ENCODE data around the gene PYURF.

PYURF gene

GRCh38 chr4:88535090-88535755 lies 11.6 kb upstream of the PYURF start:
- TF ChIP-seq ZFX (IDR thresholded peaks at IDR 0.05) (no peak), CTCF (conservative IDR thresholded peaks at IDR 0.05) (no peak)
- H3K27ac ChIP-seq, result no peak overlapping the region

- H3K27ac ChIP-seq, result no peak overlapping the region
- TF ChIP-seq CTCF (conservative IDR thresholded peaks at IDR 0.05) (no peak), ZFX (IDR thresholded peaks at IDR 0.05) (no peak)
Measured at GRCh38 chr4:88533937-88534750, 10.6 kb upstream of the PYURF start.

- no peak overlapping the region for H3K27ac ChIP-seq
- TF ChIP-seq CTCF (conservative IDR thresholded peaks at IDR 0.05), result no peak
- TF ChIP-seq ZFX (IDR thresholded peaks at IDR 0.05), result no peak
Measured at GRCh38 chr4:88533088-88533790, 9.7 kb upstream of the PYURF start.

GRCh38 chr4:88531549-88531948 lies 8.0 kb upstream of the PYURF start:
- H3K27ac ChIP-seq, result no peak overlapping the region
- TF ChIP-seq CTCF (conservative IDR thresholded peaks at IDR 0.05), result no peak
- no peak for TF ChIP-seq ZFX (IDR thresholded peaks at IDR 0.05)

- TF ChIP-seq ZFX (IDR thresholded peaks at IDR 0.05), result no peak
- TF ChIP-seq CTCF (conservative IDR thresholded peaks at IDR 0.05), result peak; percentile 49
- H3K27ac ChIP-seq, result no peak overlapping the region
Measured at GRCh38 chr4:88528861-88529260, 5.3 kb upstream of the PYURF start.

GRCh38 chr4:88527787-88528186 lies 4.2 kb upstream of the PYURF start:
- no peak overlapping the region for H3K27ac ChIP-seq
- TF ChIP-seq CTCF (conservative IDR thresholded peaks at IDR 0.05) (no peak), ZFX (IDR thresholded peaks at IDR 0.05) (no peak)

All from C4-2B (cell line).